Gastroesophageal sphincter (tissue), 3 donors: ENCODE results near the gene CDKL5.

Experiments used
- CTCF ChIP-seq, 4 experiments: fragments of 200-600 bp in 2 of 4; fragments of 450-650 bp in 2 of 4; sonication (generic) in 1 of 4; IDR thresholded peaks; one replicate each; pipeline ENCODE4 v1.5.1; 2017 to 2019; ENCODE audit warnings: antibody characterized with exemption in 4 of 4, mild to moderate bottlenecking in 2 of 4, moderate library complexity in 2 of 4
- EP300 ChIP-seq: sonication (generic); formaldehyde crosslinking; IDR thresholded peaks from one replicate; pipeline ENCODE4 v1.6.1; 2017; ENCODE audit warnings: antibody characterized with exemption, mild to moderate bottlenecking
- POLR2AphosphoS5 ChIP-seq: sonication (generic); formaldehyde crosslinking; IDR thresholded peaks from one replicate; pipeline ENCODE4 v1.6.1; 2017; ENCODE audit warnings: antibody characterized with exemption

DNA sequence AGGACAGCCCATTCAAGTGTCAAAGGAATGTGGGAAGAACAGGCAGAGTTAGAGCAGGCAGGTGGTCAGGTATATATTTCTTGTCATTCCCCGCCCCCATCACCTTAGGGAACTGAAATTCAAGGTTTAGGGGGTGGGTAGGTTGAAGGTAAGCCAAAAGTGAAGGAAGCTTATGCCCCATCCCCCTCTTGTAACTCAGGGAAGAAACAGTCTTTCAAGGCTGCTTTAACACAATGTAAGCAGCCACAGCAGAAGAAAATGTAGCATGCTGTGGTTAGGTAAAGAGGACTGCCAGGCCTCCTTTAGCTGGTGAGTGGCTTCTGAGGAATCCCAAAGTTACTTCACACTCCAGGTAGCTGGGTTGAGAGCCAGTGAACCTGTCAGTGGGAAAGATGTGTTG is 124.2 kb downstream of the CDKL5 start:
- TF ChIP-seq EP300 = no peak
- TF ChIP-seq POLR2AphosphoS5 = no peak
- no peak for TF ChIP-seq CTCF (IDR thresholded peaks at IDR 0.05)
